HG03060 (cell line): Measurements from ENCODE around the gene GRIA2.

Experiments used
- ATAC-seq: cut with Tn5 transposase; IDR thresholded peaks from one replicate; pipeline ENCODE4 v1.9.1; 2021; ENCODE audit warnings: low read depth, moderate number of reproducible peaks; ENCODE audit not compliant: unreplicated experiment

GRIA2 gene

DNA sequence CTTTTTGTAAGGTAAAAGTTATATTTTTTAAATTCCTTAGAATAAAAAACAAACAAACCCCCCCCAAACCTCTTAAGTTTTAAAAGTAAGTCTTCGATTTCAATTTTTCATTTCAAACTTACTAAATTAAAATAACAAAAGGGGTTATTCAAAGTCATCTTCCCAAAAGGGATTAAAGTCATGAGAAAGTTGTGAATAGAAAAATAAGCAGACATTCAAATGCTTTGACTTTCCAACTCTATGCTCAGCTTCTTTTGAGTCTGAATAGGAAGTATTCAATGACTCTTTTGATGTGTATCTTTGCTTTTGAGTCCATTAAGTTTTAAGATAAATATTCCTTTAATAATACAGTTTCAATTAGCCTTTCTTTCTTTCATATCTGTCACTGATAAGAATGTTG, 138.3 kb downstream of the GRIA2 start:
- ATAC-seq = no peak

- ATAC-seq = no peak
Observed at GRCh38 chr4:157363360-157363759, 142.8 kb downstream of the GRIA2 start.

- ATAC-seq = no peak
Observed at GRCh38 chr4:157372154-157372553, 151.6 kb downstream of the GRIA2 start.

- ATAC-seq = no peak
Observed at GRCh38 chr4:157372567-157372966, 152.0 kb downstream of the GRIA2 start.

GRCh38 chr4:157389741-157390140, 169.2 kb downstream of the GRIA2 start:
- no peak for ATAC-seq

- no peak for ATAC-seq
Observed at GRCh38 chr4:157405070-157405469, 184.5 kb downstream of the GRIA2 start.
